Measurements from ENCODE around the gene HSPA12A.

GRCh38 chr10:116694243-116694926 is 48.0 kb downstream of the HSPA12A start:
- TF ChIP-seq CTCF (IDR thresholded peaks at IDR 0.05; ENCODE audit: insufficient read depth, low read depth, low read length), result no peak
- TF ChIP-seq EZH2 (IDR thresholded peaks at IDR 0.05; ENCODE audit: insufficient read depth, low read length), result no peak
